HG02571 (cell line): Measurements from ENCODE around the gene LIN9.

Source experiments
- ATAC-seq: cut with Tn5 transposase; IDR thresholded peaks from one replicate; pipeline ENCODE4 v1.9.1; 2021; ENCODE audit warnings: mild to moderate bottlenecking, moderate library complexity; ENCODE audit not compliant: unreplicated experiment

Gene LIN9

DNA sequence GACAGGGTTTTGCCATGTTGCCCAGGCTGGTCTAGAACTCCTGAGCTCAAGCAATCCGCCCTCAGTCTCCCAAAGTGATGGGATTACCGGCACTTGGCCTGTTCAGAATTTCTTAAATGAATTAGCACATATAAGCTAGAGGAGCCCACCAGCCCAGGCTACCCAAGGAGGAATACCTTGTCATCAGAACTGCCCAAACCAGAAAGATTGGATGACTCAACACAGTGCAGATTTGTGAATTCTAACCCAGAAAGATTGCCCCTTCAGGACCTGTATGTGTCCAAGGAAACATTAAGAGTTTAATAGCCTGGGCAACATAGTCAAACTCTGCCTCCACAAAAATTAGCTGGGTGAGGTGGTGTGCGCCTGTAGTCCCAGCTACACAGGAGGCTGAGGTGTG, 14.0 kb upstream of the LIN9 start:
- ATAC-seq, result no peak

DNA sequence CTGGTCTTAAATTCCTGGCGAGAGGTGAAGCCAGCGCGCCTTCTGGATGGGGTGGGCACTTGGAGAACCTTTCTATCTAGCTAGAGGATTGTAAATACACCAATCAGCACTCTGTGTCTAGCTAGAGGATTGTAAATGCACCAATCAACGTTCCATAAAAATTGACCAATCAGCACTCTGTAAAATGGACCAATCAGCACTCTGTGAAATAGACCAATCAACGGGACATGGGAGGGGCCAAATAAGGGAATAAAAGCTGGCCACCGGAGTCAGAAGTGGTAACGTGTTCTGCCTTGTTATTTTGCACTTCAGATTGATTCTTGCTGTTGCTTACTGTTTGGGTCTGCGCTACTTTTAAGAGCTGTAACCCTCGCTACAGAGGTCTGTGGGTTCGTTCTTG, 12.0 kb upstream of the LIN9 start:
- ATAC-seq, result no peak

DNA sequence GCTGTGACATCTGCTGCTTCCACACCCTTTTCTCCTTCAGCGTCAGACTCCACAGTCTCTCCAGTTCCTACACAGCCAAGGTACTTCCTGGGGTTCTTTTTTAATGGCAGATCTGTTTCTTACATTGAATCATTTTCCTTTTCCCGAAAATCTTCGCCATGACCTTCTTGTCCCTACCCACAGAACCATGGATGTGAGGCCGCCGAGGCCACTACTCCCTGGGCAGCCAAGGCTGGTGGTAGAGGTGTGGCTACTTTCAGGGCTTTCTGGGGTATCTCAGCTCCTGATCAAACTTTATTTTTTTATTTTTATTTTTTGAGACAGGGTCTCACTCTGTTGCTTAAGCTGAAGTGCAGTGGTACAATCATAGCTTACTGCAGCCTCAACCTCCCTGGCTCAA, 9.5 kb upstream of the LIN9 start:
- no peak for ATAC-seq

DNA sequence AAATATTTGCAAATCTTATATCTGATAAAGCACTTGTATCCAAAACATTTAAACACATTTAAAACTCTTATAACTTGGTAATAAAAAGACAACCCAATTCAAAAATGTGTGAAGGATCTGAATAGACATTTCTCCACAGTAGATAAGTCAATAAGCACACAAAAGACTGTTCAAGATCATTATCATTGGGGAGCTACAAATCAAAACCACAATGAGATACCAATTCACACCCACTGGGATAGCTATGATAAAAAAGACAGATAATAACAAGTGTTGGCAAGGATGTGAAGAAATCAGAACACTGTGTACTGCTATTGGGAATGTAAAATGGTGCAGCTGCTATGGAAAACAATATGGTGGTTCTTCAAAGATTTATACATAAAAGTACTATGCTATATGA, 5.1 kb upstream of the LIN9 start:
- no peak for ATAC-seq

DNA sequence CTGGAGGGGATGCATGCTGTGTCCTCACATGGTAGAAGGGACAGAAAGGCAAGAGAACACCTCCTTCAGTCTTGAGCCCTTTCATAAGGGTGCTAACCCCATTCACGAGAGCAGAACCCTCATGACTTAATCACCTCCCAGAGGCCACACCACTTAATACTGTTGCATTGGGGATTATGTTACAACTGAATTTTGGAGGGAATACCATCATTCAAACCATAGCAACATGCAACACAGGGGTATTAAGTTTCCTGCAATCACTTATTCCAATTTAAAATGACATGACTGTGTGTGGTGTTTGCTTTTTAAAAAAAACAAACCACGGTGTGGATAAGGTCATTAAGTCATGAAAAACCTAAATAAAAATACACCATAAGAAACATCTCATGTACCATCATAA, 3.1 kb upstream of the LIN9 start:
- no peak for ATAC-seq

DNA sequence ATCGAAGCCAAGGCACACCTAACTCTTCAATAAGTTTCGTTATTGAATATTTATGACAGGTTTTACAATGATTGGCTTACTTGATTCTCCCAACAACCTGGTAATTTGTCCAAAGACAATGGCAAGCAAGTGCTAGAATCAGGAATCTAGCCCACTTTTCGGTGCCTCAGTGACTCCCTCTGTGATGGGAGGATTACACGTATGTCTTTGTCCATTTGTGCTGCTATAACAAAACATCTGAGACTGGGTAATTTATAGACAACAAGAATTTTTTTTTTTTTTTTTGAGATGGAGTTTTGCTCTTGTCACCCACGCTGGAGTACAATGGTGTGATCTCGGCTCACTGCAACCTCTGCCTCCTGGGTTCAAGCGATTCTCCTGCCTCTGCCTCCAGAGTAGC, 2.4 kb upstream of the LIN9 start:
- ATAC-seq, result no peak

DNA sequence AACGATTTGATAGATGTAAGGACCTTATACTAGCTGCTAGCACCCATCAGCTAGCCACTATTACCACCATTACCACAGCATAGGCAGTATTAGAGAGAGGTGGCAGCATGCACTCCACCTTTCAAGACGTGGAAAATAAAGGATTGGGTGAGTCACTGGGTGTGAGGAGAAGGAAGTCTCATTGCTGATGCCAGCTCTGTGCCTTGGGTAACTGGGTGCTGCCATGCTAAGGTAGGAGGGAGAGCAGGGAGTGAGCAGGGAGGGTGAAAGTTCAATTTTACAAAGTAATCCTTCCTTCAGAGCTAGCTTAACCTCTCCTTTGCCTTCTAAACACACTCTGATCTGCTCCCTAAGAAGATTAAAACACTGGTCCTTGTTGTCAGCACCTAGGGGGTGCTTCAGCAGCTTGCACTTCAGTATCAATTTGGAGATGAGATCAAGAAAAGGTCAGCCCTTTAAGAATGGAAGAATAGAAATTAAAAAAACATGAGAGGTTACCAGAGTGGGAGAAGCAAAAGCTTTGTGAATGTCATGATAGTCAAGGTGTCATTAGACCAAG, 1.8 kb upstream of the LIN9 start:
- no peak for ATAC-seq

DNA sequence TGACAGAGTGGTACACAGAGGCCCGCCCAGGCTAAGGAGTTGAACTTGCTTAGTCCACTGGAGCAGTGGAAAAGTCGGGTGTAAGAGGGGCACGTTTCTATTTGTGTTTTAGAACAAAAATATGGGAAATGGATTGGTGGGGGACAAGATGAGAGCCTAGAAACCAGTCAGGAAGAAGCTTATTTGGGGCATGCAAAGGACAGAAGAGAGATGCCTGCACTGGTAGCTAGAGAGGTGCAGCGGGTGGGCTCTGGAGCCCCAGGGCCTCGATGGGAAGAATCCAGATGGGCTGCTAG, 1.2 kb upstream of the LIN9 start:
- no peak for ATAC-seq

DNA sequence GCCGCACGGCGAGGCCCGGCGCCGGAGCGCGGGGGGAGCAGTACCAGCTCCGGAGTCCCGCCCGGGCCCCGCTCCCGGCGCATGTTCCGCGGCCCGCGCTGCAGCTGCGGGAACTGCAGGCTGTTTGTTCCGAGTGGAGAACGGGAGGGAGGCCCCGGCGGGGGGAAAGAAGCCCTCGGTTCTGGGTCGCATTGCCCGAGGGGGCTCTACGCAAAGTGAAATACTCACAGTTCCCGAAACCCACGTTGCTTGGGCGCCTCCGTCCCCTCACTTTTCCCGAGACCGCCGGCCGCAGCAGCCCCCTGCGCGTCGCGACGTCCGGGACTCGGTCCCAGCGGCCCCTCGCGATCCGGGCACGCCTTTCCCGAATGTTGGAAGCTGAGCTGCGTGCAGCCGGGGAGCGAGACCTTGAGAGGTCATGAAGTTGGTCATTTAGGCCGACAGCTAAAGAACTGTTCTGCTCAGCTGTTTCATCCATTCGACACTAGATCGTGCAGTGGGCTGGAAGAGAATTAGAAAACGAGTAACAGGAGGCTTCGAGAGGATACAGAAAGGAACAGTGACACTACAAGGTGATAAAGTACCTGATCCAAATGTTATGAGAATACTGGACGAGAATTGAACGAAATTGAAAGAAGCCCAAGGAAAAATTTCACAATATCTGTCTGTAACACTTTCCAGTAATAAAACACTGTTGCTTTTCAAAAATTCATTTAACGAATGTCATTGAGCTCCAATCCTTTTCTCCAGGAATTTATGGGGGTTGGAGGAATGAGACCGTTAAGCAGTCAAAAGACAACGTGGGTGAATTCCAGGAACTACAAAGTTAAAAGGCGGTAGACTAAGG, 657 bp upstream of the LIN9 start:
- no peak for ATAC-seq

DNA sequence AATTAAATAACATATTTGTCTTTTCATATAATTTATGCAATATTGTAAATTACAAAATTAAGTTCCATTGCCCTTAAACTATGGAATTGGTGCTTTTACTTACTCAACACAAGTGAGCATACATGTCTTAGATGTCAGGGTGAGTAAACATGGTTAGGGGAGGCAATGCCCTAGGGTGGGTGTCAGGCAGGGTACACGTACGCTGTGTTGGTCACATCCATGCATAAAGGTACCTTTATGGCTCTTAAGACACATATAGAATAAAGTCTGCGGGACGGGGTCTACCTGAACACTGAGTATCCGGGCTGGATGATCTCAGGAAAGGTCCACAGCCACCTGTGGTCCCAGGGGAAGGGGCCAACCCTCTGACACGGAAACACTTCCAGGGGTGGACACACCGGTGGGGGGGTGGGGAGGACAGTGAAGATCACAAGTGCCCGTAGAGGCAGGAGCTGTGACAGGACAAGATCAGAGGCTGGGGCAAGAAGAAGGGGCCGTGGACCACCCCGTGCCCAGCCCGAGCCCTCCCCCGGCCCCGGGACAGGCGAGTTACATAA, 720 bp downstream of the LIN9 start:
- peak; percentile 12 for ATAC-seq

DNA sequence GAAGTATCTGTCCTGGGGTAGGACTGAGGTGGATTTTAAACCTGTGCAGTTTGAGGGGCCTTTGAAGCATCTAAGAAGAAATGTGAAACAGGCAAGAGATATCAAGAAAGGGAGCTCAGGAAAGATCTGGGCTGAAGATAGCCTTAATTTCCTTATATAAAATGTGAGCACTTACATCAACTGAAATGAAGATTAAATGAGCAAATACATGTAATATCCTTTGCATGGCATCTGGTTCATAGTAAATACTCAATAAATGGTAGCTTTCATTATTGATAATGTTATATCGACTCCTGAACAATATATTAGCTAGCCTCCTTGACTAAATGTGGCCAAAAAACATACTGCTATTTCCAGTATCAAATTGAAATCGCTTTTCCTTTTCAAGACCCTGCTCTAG, 2.5 kb downstream of the LIN9 start:
- ATAC-seq, result no peak

DNA sequence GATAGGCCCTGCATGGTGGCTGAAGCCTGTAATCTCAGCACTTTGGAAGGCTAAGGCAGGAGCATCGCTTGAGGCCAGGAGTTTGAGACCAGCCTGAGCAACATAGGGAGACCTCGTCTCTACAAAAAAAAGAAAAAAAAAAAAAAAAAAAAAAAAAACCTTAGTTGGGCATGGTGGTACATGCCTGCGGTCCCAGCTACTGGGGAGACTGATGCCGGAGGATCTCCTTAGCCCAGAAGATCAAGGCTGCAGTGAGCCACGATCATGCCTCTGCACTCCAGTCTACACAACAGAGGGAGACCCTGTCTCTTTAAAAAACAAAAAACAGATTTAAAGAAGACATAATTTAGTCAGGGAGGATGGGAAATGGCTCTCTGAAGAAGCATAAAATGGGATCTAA, 3.8 kb downstream of the LIN9 start:
- no peak for ATAC-seq

DNA sequence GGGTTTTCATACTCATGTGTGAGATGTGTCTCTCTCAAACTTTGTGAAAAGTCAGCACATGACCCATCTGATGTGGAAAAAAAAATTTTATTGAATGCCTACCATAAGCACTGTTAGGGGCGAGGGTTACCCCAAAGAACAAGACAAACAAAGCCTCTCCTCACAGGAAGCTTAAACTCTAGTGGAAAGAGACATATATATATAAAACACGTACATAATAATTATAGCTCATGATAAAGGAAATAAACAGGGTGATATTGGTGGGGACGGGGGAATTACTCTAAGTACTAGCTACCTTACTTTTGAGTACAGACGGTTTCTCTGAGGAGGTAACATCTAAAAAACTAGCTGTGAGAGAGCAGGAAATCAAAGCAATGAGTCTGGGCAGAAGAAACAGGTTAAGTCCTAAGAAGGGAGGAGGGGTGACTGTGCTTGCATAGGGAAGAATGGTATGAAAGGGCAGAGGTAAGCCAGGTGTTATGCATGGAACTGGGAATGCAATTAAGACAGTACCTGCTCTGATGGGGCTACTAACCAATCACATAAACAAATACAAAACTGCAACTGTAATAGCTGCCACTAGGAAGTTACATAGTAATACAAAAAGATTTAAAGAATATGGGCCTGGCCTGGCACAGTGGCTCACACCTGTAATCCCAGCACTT, 4.5 kb downstream of the LIN9 start:
- ATAC-seq, result no peak

DNA sequence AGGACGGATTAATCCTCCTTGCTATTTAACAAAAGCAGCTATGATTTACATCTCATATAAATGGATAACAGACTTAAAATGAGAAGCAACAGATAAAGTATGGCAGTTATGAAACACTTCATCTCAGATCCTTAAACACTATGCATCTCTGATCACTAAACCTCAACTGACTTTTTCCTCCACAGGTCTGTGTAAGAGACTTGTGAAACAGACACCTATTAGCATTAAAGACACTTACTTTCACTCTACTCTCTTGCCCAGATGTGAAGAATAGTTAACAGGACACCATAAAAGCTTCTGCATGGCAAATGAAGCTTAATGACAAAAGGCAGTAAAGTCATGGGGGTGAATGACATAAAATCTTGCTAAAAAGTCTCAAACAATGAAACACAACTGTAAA, 6.2 kb downstream of the LIN9 start:
- ATAC-seq, result no peak

DNA sequence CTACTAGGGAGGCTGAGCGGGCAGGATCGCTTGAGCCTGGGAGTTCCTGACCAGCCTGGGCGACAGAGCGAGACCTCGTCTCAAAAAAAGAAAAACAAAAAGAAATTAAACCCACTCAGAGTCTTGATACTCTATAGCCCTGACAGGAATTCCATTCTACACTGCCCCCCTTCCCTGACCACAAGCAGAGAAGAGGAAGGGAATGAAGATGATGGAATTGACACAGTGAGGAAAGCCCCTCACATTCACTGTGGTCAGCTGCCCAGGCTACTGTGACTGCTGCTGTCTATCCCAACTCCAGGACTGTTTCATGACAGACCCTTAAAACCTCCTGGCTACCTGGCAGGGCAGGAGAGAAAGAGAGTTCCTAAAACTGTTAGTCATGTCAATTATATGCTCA, 12.1 kb downstream of the LIN9 start:
- no peak for ATAC-seq

DNA sequence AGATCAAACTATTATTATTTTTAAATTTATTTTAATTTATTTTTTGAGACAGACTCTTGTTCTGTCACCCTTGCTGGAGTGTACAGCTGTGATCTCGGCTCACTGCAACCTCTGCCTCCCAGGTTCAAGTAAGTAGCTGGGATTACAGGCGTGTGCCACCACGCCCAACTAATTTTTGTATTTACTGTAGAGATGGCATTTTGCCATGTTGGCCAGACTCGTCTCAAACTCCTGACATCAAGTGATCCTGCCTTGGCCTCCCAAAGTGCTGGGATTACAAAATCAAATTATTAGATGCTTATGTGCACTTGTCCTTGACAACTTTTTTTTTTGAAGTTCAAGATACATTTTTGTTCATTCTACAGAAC, 15.4 kb downstream of the LIN9 start:
- no peak for ATAC-seq

DNA sequence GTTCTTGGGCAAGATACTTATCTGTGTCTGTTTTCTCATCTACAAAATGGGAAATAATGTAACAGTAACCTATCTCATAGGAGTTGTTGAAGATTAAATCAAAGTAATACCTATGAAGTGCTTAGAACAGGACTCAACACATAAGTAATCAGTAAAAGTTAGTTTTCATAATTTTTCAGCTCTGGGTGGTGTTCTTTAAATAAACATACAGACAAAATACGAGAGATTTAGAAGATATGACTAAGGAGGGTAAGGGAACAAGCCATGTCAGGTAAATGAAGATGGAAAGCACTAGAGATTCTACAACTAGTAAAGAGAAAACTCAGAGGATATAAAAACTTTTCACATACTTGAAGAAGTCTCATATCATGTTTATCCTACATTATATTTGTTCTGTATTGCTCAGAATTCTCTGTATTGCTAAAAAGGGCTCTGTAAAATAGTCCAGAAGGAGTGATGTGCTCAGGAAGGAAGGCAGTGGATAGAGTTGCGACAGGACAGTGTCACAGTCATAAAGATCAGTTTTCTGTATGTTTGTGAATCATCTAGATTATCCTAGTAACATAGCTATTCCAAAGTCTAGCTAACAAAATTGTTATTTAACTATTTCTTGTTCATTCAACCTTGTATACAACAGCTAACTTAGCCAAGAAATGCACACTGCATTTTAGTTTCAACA, 16.0 kb downstream of the LIN9 start:
- ATAC-seq, result no peak

DNA sequence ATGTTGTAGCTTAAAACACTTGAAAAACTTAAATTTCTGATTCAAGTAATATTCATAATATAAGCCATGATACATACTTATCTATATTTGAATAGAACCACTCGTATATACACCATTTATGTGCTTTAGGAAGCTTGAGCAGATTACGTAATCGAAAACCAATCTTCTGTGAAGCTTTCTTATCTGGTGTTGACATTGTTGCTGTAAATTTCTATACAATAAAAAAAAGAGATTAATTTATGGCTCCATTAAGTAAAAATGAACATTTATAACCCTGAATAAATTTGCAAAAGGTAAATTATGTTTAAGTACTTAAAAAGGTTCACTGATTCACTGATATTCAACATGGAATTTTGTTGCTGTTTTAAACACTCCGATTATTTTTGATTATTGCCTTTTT, 21.4 kb downstream of the LIN9 start:
- no peak for ATAC-seq

DNA sequence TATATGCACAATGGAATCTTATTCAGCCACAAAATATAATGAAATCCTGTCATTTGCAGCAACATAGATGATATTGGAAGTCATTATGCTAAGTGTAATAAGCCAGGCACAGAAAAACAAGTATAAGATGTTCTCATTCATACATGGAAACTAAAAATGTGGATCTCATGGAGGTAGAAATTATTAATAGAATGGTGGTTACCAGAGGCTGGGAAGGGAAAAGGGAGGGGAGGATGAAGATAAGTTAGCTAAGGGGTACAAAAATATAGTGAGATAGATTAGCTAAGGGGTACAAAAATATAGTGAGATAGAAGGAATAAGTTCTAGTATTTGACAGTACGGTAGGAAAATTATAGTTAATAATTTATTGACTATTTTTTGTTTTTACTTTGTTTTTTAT, 27.9 kb downstream of the LIN9 start:
- no peak for ATAC-seq

DNA sequence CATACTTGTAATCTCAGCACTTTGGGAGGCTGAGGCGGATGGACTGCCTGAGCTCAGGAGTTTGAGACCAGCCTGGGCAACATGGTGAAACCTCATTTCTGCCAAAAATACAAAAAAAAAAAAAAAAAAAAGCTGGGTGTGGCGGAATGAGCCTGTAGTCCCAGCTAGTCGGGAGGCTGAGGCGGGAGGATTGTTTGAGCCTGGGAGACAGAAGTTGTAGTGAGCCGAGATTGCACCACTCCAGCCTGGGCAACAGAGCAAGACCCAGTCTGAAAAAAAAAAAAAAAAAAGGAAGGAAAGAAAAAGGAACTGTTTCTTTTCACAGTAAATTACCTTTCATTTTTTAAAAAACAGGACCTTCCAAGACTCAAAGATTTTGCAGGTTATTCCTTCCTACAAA, 29.5 kb downstream of the LIN9 start:
- no peak for ATAC-seq

DNA sequence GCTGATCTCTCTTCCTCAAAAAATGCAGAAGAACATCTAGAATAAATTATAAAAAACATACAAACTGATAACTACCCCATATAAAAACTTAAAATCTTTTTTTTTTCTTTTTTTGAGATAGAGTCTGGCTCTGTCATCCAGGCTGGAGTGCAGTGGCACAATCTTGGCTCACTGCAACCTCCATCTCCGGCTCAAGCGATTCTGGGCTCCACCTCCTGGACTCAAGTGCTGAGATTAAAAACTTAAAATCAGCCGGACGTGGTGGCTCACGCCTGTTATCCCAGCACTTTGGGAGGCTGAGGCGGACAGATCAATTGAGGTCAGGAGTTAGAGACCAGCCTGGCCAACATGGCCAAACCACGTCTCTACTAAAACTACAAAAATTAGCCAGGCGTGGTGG, 31.1 kb downstream of the LIN9 start:
- no peak for ATAC-seq

DNA sequence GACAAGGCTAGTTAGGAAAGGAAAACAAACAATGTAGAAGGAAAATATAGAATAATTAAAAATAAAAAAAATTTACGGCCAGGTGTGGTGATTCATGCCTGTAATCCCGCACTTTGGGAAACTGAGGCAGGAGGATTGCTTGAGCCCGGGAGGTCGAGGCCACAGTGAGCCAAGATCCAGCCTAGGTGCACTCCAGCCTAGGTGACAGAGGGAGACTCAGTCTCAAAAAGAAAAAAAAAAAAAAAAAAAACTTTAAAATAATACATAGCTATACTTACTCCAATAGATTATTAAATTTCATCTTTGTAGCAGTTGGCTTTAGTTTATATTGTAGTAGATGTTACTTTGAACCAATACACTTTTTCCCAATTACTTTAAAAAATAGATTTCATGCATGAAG, 32.0 kb downstream of the LIN9 start:
- ATAC-seq, result no peak
